Measurements from ENCODE around the gene ACVR1B. TPM values are rescaled to one million over a fixed set of nuclear protein-coding genes. Genes with fewer than 3 reads are reported as not detected.

The ACVR1B gene
- total and polyA plus RNA-seq, 2 of the 8 experiments (the other 6 are each of a cell fraction or from before 2014, with no cell fraction given), result 16.0 to 19.2 TPM

GRCh38 chr12:51953089-51953488 lies 1.6 kb downstream of the ACVR1B start:
- no peak overlapping the region for H2BK20ac ChIP-seq (ENCODE audit: low read length)
- no peak for TF ChIP-seq GTF2F1 (IDR thresholded peaks at IDR 0.05; ENCODE audit: borderline replicate concordance, low read depth, low read length)
- TF ChIP-seq KDM4A (IDR thresholded peaks at IDR 0.05; ENCODE audit: low read depth, low read length, severe bottlenecking), result no peak
- no peak for TF ChIP-seq KDM1A (IDR thresholded peaks at IDR 0.05; ENCODE audit: borderline replicate concordance, low read length)
- no peak for TF ChIP-seq YY1 (IDR thresholded peaks at IDR 0.05; ENCODE audit: low read depth, low read length)
- no peak for TF ChIP-seq EZH2 (IDR thresholded peaks at IDR 0.05; ENCODE audit: low read depth, low read length, severe bottlenecking)
- no peak for TF ChIP-seq CEBPB (IDR thresholded peaks at IDR 0.05; ENCODE audit: low read depth, low read length)
- TF ChIP-seq NRF1 (IDR thresholded peaks at IDR 0.05; ENCODE audit: low read depth, low read length), result no peak
- TF ChIP-seq BACH1 (IDR thresholded peaks at IDR 0.05; ENCODE audit: low read length), result no peak
- no peak for TF ChIP-seq BRCA1 (IDR thresholded peaks at IDR 0.05; ENCODE audit: low read depth, low read length)
- no peak for TF ChIP-seq POLR2AphosphoS5 (IDR thresholded peaks at IDR 0.05; ENCODE audit: low read depth, low read length)
- TF ChIP-seq PHF8 (conservative IDR thresholded peaks at IDR 0.05; ENCODE audit: low read depth, low read length), result no peak
- TF ChIP-seq USF2 (IDR thresholded peaks at IDR 0.05; ENCODE audit: low read length), result no peak
- 71% methylated on average over 8 of the region's 8 CpGs; no CpG with 5 or more reads in 1 of the 2 experiments for WGBS, 2 experiments (ENCODE audit: extremely low coverage in 1 of 2, insufficient coverage in 1 of 2, insufficient read length in 1 of 2, insufficient replicate concordance in 2 of 2, low coverage in 1 of 2, low lambda C conversion rate in 2 of 2, missing lambda C conversion rate in 1 of 2)
- H4K20me1 ChIP-seq (replicated peaks in 1 of 2; ENCODE audit: control insufficient read depth in 1 of 2, insufficient read depth in 2 of 2, low read length in 2 of 2), result peaks cover 9 to 10% of the 10 kb centered on the region in 2 experiments
- FAIRE-seq (no peak), DNase-seq (ENCODE audit: low read depth in 1 of 2, low spot score in 2 of 2) (no peak)
- H3K4me2 ChIP-seq (ENCODE audit: insufficient read depth in 1 of 2, low read depth in 2 of 2, low read length in 2 of 2), result peak overlapping the region; percentile 91 to 99
- H2AK5ac ChIP-seq (ENCODE audit: low read depth, low read length), result no peak overlapping the region
- no peak overlapping the region for H2AFZ ChIP-seq (ENCODE audit: low read length)
- no peak overlapping the region for H4K91ac ChIP-seq (replicated peaks; ENCODE audit: insufficient read length, low read length)
- H3K23me2 ChIP-seq (ENCODE audit: low read depth, low read length), result peaks cover 7% of the 10 kb centered on the region; the same call in 1 of the 2 replicates
- H3K4ac ChIP-seq (replicated peaks; ENCODE audit: insufficient read length, low read depth, low read length), result no peak overlapping the region
- no peak overlapping the region for H2BK15ac ChIP-seq (ENCODE audit: low read length)
- peak overlapping the region; percentile 17 to 95 (median 84); a peak in 5 of 8 replicates for H3K4me3 ChIP-seq (ENCODE audit: extremely low read depth in 1 of 4, insufficient read depth in 2 of 4, low read depth in 3 of 4, low read length in 4 of 4)
- H3K4me1 ChIP-seq (replicated peaks in 1 of 4; ENCODE audit: control insufficient read depth in 3 of 4, insufficient read depth in 4 of 4, low read length in 3 of 4), result peaks cover 0 to 3% (median 2%) of the 10 kb centered on the region in 4 experiments; a peak in 6 of 7 replicates
- no peak overlapping the region for H4K5ac ChIP-seq (ENCODE audit: insufficient read length, low read depth, low read length)
- H2BK5ac ChIP-seq (ENCODE audit: low read depth, low read length), result no peak overlapping the region
- no peak overlapping the region for H2BK120ac ChIP-seq (replicated peaks; ENCODE audit: low read depth, low read length)
- no peak overlapping the region for H4K8ac ChIP-seq (ENCODE audit: extremely low read depth, insufficient read depth, low read length)
- H3K36me3 ChIP-seq (ENCODE audit: control insufficient read depth in 2 of 4, insufficient read depth in 4 of 4, low read length in 3 of 4), result no peaks in the 10 kb centered on the region
- no peaks in the 10 kb centered on the region for H3K9me3 ChIP-seq (ENCODE audit: insufficient read depth in 2 of 2, low read depth in 1 of 2, low read length in 1 of 2)
- peaks cover 2% of the 10 kb centered on the region; the same call in 1 of the 2 replicates for H3K79me1 ChIP-seq (ENCODE audit: low read depth, low read length)
- H3K9ac ChIP-seq (replicated peaks in 1 of 4; ENCODE audit: extremely low read depth in 1 of 4, low read depth in 3 of 4, low read length in 3 of 4), result peak overlapping the region in 2 of 4 experiments; percentile 24 to 37; a peak in 2 of 7 replicates
- H2BK12ac ChIP-seq (ENCODE audit: low read depth, low read length), result no peak overlapping the region
- H3K27ac ChIP-seq (ENCODE audit: low read depth, low read length), result no peak overlapping the region
- H3K79me2 ChIP-seq (ENCODE audit: control insufficient read depth in 1 of 2, insufficient read depth in 2 of 2, low read length in 2 of 2), result peaks cover 0 to 43% of the 10 kb centered on the region in 2 experiments; a peak in 2 of 4 replicates
- ChIA-PET POLR2A (ENCODE audit: partially characterized antibody) (no interaction called here), CTCF (ENCODE audit: partially characterized antibody) (interaction anchor here (0.6 to 2.0 kb wide), 2 partner anchors 17 to 20 kb away, joined by 3 to 5 read pairs; no protein-coding TSS in a partner anchor)
- H3K27me3 ChIP-seq (replicated peaks in 1 of 4; ENCODE audit: control insufficient read depth in 3 of 4, extremely low read depth in 1 of 4, insufficient read depth in 3 of 4, low read length in 3 of 4), result peaks cover 6 to 39% (median 32%) of the 10 kb centered on the region in 4 experiments
- H3K56ac ChIP-seq (replicated peaks; ENCODE audit: insufficient read length, low read depth, low read length), result no peak overlapping the region
- no peak overlapping the region for H3K18ac ChIP-seq (ENCODE audit: extremely low read depth, low read length)
- H3K14ac ChIP-seq (ENCODE audit: insufficient read length), result no peak overlapping the region
- no peak overlapping the region for H3K23ac ChIP-seq (ENCODE audit: insufficient read length)
